H9 (cell line): ENCODE measurements around the gene TPSAB1. TPM values are rescaled to one million over a fixed set of nuclear protein-coding genes. Genes with fewer than 3 reads are reported as not detected.
A peak's percentile ranks its signal among the peaks of the same experiment; 100 is the strongest.
"Not testable (repeated sequence)": the region's sequence is repeated elsewhere in the genome, so short reads cannot be mapped to it uniquely, and the experiment has no call there.

Source experiments
- DNase-seq: peaks from one replicate; pipeline ENCODE4 v3.0.0-alpha.2; 2017
- H2AFZ ChIP-seq: one replicate; pipeline ENCODE4 v1.6.1; 2013; ENCODE audit warnings: mild to moderate bottlenecking, low read length, control low read depth, moderate library complexity
- H2AK5ac ChIP-seq: 2 replicates; pipeline ENCODE4 v1.6.1; 2013; ENCODE audit warnings: low read length, control low read depth, mixed read lengths; ENCODE audit not compliant: insufficient read length
- H2BK120ac ChIP-seq: one replicate; pipeline ENCODE4 v1.6.1; 2013; ENCODE audit warnings: low read depth, mild to moderate bottlenecking, low read length, control low read depth, inconsistent platforms; ENCODE audit not compliant: poor library complexity, severe bottlenecking
- H2BK12ac ChIP-seq: 2 replicates; pipeline ENCODE4 v1.6.1; 2013; ENCODE audit warnings: low read length, control low read depth, mixed read lengths, low read depth; ENCODE audit not compliant: insufficient read length
- H2BK15ac ChIP-seq: 2 replicates; pipeline ENCODE4 v1.6.1; 2013; ENCODE audit warnings: low read depth, low read length, control low read depth
- H2BK20ac ChIP-seq: one replicate; pipeline ENCODE4 v1.6.1; 2013; ENCODE audit warnings: low read depth, mild to moderate bottlenecking, low read length, control low read depth, inconsistent platforms; ENCODE audit not compliant: poor library complexity, severe bottlenecking
- H2BK5ac ChIP-seq: 2 replicates; pipeline ENCODE4 v1.6.1; 2013; ENCODE audit warnings: low read length, control low read depth, mixed read lengths; ENCODE audit not compliant: insufficient read length
- H3K14ac ChIP-seq: 2 replicates; pipeline ENCODE4 v1.6.1; 2013; ENCODE audit warnings: low read length, control low read depth; ENCODE audit not compliant: insufficient read depth
- H3K18ac ChIP-seq: 2 replicates; pipeline ENCODE4 v1.6.1; 2013; ENCODE audit warnings: low read depth, mild to moderate bottlenecking, mixed read lengths, low read length, control low read depth; ENCODE audit not compliant: insufficient read length
- H3K23ac ChIP-seq: 2 replicates; pipeline ENCODE4 v1.6.1; 2013; ENCODE audit warnings: low read length, control low read depth, mixed read lengths, low read depth; ENCODE audit not compliant: insufficient read length
- H3K23me2 ChIP-seq: 2 replicates; pipeline ENCODE4 v1.6.1; 2013; ENCODE audit warnings: low read depth, mild to moderate bottlenecking, mixed read lengths, low read length, control low read depth; ENCODE audit not compliant: insufficient read length, poor library complexity, severe bottlenecking
- H3K27ac ChIP-seq: 2 replicates; pipeline ENCODE4 v1.5.1; 2013; ENCODE audit warnings: low read length, control low read depth, mixed read lengths, low read depth; ENCODE audit not compliant: insufficient read length
- H3K27me3 ChIP-seq: 2 replicates; pipeline ENCODE4 v1.6.1; 2013; ENCODE audit warnings: low read length, control low read depth, inconsistent platforms; ENCODE audit not compliant: insufficient read depth
- H3K4ac ChIP-seq: 2 replicates; pipeline ENCODE4 v1.6.1; 2013; ENCODE audit warnings: low read depth, mild to moderate bottlenecking, control low read depth, inconsistent platforms, low read length, moderate library complexity
- H3K4me1 ChIP-seq: 2 replicates; pipeline ENCODE4 v1.6.1; 2013; ENCODE audit warnings: low read length, control low read depth, inconsistent platforms; ENCODE audit not compliant: insufficient read depth
- H3K4me2 ChIP-seq: 2 replicates; pipeline ENCODE4 v1.6.1; 2013; ENCODE audit warnings: low read length, control low read depth, mixed read lengths; ENCODE audit not compliant: insufficient read length, insufficient read depth
- H3K56ac ChIP-seq: 2 replicates; pipeline ENCODE4 v1.6.1; 2013; ENCODE audit warnings: low read depth, mild to moderate bottlenecking, mixed read lengths, low read length, control low read depth; ENCODE audit not compliant: insufficient read length
- H3K79me1 ChIP-seq: 2 replicates; pipeline ENCODE4 v1.6.1; 2013; ENCODE audit warnings: low read depth, mild to moderate bottlenecking, moderate library complexity, low read length, control low read depth, inconsistent platforms; ENCODE audit not compliant: insufficient read depth, poor library complexity, severe bottlenecking
- H3K79me2 ChIP-seq: 2 replicates; pipeline ENCODE4 v1.6.1; 2013; ENCODE audit warnings: low read length, control low read depth, inconsistent platforms; ENCODE audit not compliant: insufficient read depth
- H3K9ac ChIP-seq: 2 replicates; pipeline ENCODE4 v1.6.1; 2013; ENCODE audit warnings: low read length, control low read depth, mixed read lengths; ENCODE audit not compliant: insufficient read length; ENCODE audit errors: extremely low read depth
- H3K9me3 ChIP-seq: one replicate; pipeline ENCODE4 v1.6.1; 2013; ENCODE audit warnings: low read depth, low read length, inconsistent platforms; ENCODE audit not compliant: control insufficient read depth
- H3T11ph ChIP-seq: one replicate; pipeline ENCODE4 v1.6.1; 2013; ENCODE audit warnings: mild to moderate bottlenecking, low read length, control low read depth, inconsistent platforms
- H4K20me1 ChIP-seq: one replicate; pipeline ENCODE4 v1.6.1; 2013; ENCODE audit not compliant: control insufficient read depth, insufficient read length, insufficient read depth
- H4K5ac ChIP-seq: 2 replicates; pipeline ENCODE4 v1.6.1; 2013; ENCODE audit warnings: low read depth, mild to moderate bottlenecking, mixed read lengths, low read length, control low read depth; ENCODE audit not compliant: insufficient read length
- H4K8ac ChIP-seq: replicated peaks from 2 replicates; pipeline ENCODE4 v1.6.1; 2013; ENCODE audit warnings: low read length, control low read depth, mixed read lengths, low read depth; ENCODE audit not compliant: insufficient read length
- H4K91ac ChIP-seq: 2 replicates; pipeline ENCODE4 v1.6.1; 2013; ENCODE audit warnings: low read depth, mild to moderate bottlenecking, moderate library complexity, mixed read lengths, low read length, control low read depth; ENCODE audit not compliant: insufficient read length
- H3K27ac Mint-ChIP-seq, 3 experiments: 2 replicates in 2 of 3; 3 replicates in 1 of 3; pipeline ENCODE4 v1.8.0; 2020 to 2021; ENCODE audit warnings: mixed read lengths in 3 of 3, mild to moderate bottlenecking in 1 of 3, moderate library complexity in 1 of 3
- H3K27me3 Mint-ChIP-seq: 2 replicates; pipeline ENCODE4 v1.8.0; 2021; ENCODE audit warnings: low read depth, mild to moderate bottlenecking, moderate library complexity, mixed read lengths
- H3K36me3 Mint-ChIP-seq, 3 experiments: 2 replicates in 2 of 3; 3 replicates in 1 of 3; pipeline ENCODE4 v1.8.0; 2020 to 2021; ENCODE audit warnings: low read depth in 3 of 3, mixed read lengths in 3 of 3; ENCODE audit not compliant: insufficient read depth in 1 of 3
- H3K4me1 Mint-ChIP-seq, 2 experiments: 2 replicates each; pipeline ENCODE4 v1.8.0; 2020; ENCODE audit warnings: mixed read lengths in 2 of 2
- H3K4me3 Mint-ChIP-seq, 2 experiments: 2 replicates in 1 of 2; 3 replicates in 1 of 2; pipeline ENCODE4 v1.8.0; 2020 to 2021; ENCODE audit warnings: mild to moderate bottlenecking in 2 of 2, mixed read lengths in 2 of 2, moderate library complexity in 1 of 2
- H3K9me3 Mint-ChIP-seq, 2 experiments: 2 replicates in 1 of 2; 3 replicates in 1 of 2; pipeline ENCODE4 v1.8.0; 2020; ENCODE audit warnings: mild to moderate bottlenecking in 2 of 2, mixed read lengths in 2 of 2, moderate library complexity in 1 of 2
- WGBS: extraction: QIAGEN DNeasy Blood & Tissue Kit; methylation state at CpG from one replicate; pipeline ENCODE4 v1.1.7; 2013; ENCODE audit warnings: missing lambda C conversion rate, low lambda C conversion rate, mixed read lengths; ENCODE audit not compliant: insufficient read length; ENCODE audit errors: extremely low coverage; 5-methylcytosine and 5-hydroxymethylcytosine counted together
- total RNA-seq: library from RNA; stranded (reverse); gene quantifications from 2 replicates; pipeline ENCODE4 v1.2.1, GENCODE V29; 2021

The TPSAB1 gene
- total RNA-seq, 1 experiment from 2014 or later, result not detected

- H3K4ac ChIP-seq, H3K9me3 ChIP-seq, H3K23me2 ChIP-seq, H3T11ph ChIP-seq, H2AK5ac ChIP-seq, H2BK20ac ChIP-seq, H3K27me3 ChIP-seq, H3K27ac ChIP-seq, H3K36me3 Mint-ChIP-seq, H3K9ac ChIP-seq, H4K8ac ChIP-seq, H2BK12ac ChIP-seq, H3K9me3 Mint-ChIP-seq, H3K27ac Mint-ChIP-seq, H2BK120ac ChIP-seq, H4K5ac ChIP-seq, H3K4me2 ChIP-seq, H3K18ac ChIP-seq, H3K79me1 ChIP-seq, H2BK15ac ChIP-seq, H2BK5ac ChIP-seq, H3K14ac ChIP-seq, H3K79me2 ChIP-seq, H3K23ac ChIP-seq, H3K56ac ChIP-seq, H3K4me1 Mint-ChIP-seq, DNase-seq, H3K4me1 ChIP-seq, H2AFZ ChIP-seq, H4K20me1 ChIP-seq, H3K4me3 Mint-ChIP-seq, H4K91ac ChIP-seq: not testable (repeated sequence)
- peaks cover 16% of the 10 kb centered on the region for H3K27me3 Mint-ChIP-seq
- WGBS, result no CpG with 5 or more reads among the region's 17 CpGs
These were observed 9.9 kb upstream of the TPSAB1 start for GRCh38 chr16:1230471-1231212.

- H3K4ac ChIP-seq, H4K8ac ChIP-seq, H3K9ac ChIP-seq, H2AFZ ChIP-seq, H3K27ac ChIP-seq, H3K4me3 Mint-ChIP-seq, H3K4me2 ChIP-seq, H3K4me1 Mint-ChIP-seq, H3K14ac ChIP-seq, H2BK12ac ChIP-seq, H3K56ac ChIP-seq, H3K18ac ChIP-seq, H3K79me1 ChIP-seq, H4K5ac ChIP-seq, H3K4me1 ChIP-seq, H4K91ac ChIP-seq, H3K79me2 ChIP-seq, H2BK120ac ChIP-seq, H2BK5ac ChIP-seq, H3T11ph ChIP-seq, H2AK5ac ChIP-seq, H3K9me3 Mint-ChIP-seq, H3K27me3 ChIP-seq, H2BK15ac ChIP-seq, H3K9me3 ChIP-seq, H3K36me3 Mint-ChIP-seq, DNase-seq, H4K20me1 ChIP-seq, H3K23me2 ChIP-seq, H3K27ac Mint-ChIP-seq, H3K23ac ChIP-seq: not testable (repeated sequence)
- peak overlapping the region; percentile 83 for H2BK20ac ChIP-seq
- no CpG with 5 or more reads among the region's 7 CpGs for WGBS
- peaks cover 18% of the 10 kb centered on the region for H3K27me3 Mint-ChIP-seq
These were observed 9.2 kb upstream of the TPSAB1 start for GRCh38 chr16:1231301-1231700.
